ENCODE measurements around the gene VWA1. TPM values are rescaled to one million over a fixed set of nuclear protein-coding genes. Genes with fewer than 3 reads are reported as not detected.
A peak's percentile ranks its signal among the peaks of the same experiment; 100 is the strongest.

Gene VWA1
- total and polyA plus RNA-seq, 4 donors: 18.3 to 81.3 (median 32.2) TPM

DNA sequence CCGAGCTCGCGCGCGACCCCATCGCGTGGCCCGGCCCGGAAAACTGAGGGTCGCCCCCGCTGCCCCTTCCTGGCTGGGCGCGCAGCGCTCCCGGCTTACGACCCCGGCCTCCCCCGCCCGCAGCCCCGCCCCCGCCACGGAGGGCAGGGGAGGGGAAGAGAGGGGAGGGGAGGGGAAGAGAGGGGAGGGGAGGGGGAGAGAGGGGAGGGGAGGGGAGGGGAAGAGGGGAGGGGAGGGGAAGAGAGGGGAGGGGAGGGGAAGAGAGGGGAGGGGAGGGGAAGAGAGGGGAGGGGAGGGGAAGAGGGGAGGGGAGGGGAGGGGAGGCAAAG, 7.7 kb upstream of the VWA1 start:
- no peaks in the 10 kb centered on the region for H3K36me3 ChIP-seq (ENCODE audit: control insufficient read depth in 4 of 4, insufficient read depth in 3 of 4, low read depth in 1 of 4, low read length in 3 of 4)
- peak overlapping the region in 1 of 3 donors; percentile 39 for H3K4me3 ChIP-seq (ENCODE audit: low read depth in 1 of 3, low read length in 3 of 3)
- H3K27ac ChIP-seq (ENCODE audit: low read depth in 1 of 2, low read length in 2 of 2): no peak overlapping the region
- H3K9ac ChIP-seq (ENCODE audit: low read depth in 1 of 2, low read length in 2 of 2): no peak overlapping the region
- H3K27me3 ChIP-seq (ENCODE audit: control insufficient read depth in 4 of 4, insufficient read depth in 4 of 4, low read length in 3 of 4): no peaks in the 10 kb centered on the region
- no peaks in the 10 kb centered on the region for H3K9me3 ChIP-seq (ENCODE audit: control insufficient read depth in 4 of 4, low read length in 3 of 4)
- 3% methylated on average over 14 of the region's 22 CpGs for WGBS
- no peak for TF ChIP-seq HNF4G (IDR thresholded peaks at IDR 0.05)
- TF ChIP-seq, protein P1, sequence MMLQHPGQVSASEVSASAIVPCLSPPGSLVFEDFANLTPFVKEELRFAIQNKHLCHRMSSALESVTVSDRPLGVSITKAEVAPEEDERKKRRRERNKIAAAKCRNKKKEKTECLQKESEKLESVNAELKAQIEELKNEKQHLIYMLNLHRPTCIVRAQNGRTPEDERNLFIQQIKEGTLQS (IDR thresholded peaks at IDR 0.05): no peak
- no peak for TF ChIP-seq ZBTB33 (IDR thresholded peaks at IDR 0.05)
- no peak for TF ChIP-seq JUND (IDR thresholded peaks at IDR 0.05)
- no peak for TF ChIP-seq SP1 (IDR thresholded peaks at IDR 0.05)
- TF ChIP-seq YY1 (IDR thresholded peaks at IDR 0.05): no peak
- no peak for TF ChIP-seq TAF1 (conservative IDR thresholded peaks at IDR 0.05)
- TF ChIP-seq CTCF (IDR thresholded peaks at IDR 0.05; ENCODE audit: low read depth, low read length, missing input control): no peak
- TF ChIP-seq RXRA (IDR thresholded peaks at IDR 0.05): no peak
- no peak for TF ChIP-seq RAD21 (IDR thresholded peaks at IDR 0.05)
- TF ChIP-seq EGR1 (IDR thresholded peaks at IDR 0.05; ENCODE audit: low read depth in 2 of 2): no peak
- TF ChIP-seq NR2F2 (IDR thresholded peaks at IDR 0.05): no peak
- TF ChIP-seq, protein P2, sequence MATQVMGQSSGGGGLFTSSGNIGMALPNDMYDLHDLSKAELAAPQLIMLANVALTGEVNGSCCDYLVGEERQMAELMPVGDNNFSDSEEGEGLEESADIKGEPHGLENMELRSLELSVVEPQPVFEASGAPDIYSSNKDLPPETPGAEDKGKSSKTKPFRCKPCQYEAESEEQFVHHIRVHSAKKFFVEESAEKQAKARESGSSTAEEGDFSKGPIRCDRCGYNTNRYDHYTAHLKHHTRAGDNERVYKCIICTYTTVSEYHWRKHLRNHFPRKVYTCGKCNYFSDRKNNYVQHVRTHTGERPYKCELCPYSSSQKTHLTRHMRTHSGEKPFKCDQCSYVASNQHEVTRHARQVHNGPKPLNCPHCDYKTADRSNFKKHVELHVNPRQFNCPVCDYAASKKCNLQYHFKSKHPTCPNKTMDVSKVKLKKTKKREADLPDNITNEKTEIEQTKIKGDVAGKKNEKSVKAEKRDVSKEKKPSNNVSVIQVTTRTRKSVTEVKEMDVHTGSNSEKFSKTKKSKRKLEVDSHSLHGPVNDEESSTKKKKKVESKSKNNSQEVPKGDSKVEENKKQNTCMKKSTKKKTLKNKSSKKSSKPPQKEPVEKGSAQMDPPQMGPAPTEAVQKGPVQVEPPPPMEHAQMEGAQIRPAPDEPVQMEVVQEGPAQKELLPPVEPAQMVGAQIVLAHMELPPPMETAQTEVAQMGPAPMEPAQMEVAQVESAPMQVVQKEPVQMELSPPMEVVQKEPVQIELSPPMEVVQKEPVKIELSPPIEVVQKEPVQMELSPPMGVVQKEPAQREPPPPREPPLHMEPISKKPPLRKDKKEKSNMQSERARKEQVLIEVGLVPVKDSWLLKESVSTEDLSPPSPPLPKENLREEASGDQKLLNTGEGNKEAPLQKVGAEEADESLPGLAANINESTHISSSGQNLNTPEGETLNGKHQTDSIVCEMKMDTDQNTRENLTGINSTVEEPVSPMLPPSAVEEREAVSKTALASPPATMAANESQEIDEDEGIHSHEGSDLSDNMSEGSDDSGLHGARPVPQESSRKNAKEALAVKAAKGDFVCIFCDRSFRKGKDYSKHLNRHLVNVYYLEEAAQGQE (IDR thresholded peaks at IDR 0.05): no peak
- no peak for TF ChIP-seq FOXA2 (IDR thresholded peaks at IDR 0.05)
- TF ChIP-seq GABPA (IDR thresholded peaks at IDR 0.05 in 1 of 2, conservative IDR thresholded peaks at IDR 0.05 in 1 of 2): no peak
- no peak for TF ChIP-seq HNF4A (conservative IDR thresholded peaks at IDR 0.05)
- no peak for TF ChIP-seq FOXA1 (IDR thresholded peaks at IDR 0.05)
- TF ChIP-seq, protein P3, sequence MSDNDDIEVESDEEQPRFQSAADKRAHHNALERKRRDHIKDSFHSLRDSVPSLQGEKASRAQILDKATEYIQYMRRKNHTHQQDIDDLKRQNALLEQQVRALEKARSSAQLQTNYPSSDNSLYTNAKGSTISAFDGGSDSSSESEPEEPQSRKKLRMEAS (IDR thresholded peaks at IDR 0.05): no peak
- H3K4me1 ChIP-seq (ENCODE audit: control insufficient read depth in 4 of 4, insufficient read depth in 4 of 4, low read length in 3 of 4): peaks cover 11 to 35% (median 25%) of the 10 kb centered on the region in 4 donors
- no peak for DNase-seq (ENCODE audit: low spot score)

All from liver (tissue), 9 donors.